ENCODE data around the gene U2SURP.

Gene U2SURP

GRCh38 chr3:143001369-143002082 lies at the start of gene U2SURP:
Gene U2SURP, plus strand, starts transcription at chr3:143001570. Its CDS starts 59 bp downstream, at chr3:143001629.
- DNase-seq = peak; percentile 88 to 90

GRCh38 chr3:142951794-142952193 lies 49.6 kb upstream of the U2SURP start:
- no peak for DNase-seq

- no peak for DNase-seq
Measured at GRCh38 chr3:142952272-142953193, 48.8 kb upstream of the U2SURP start.

- no peak for DNase-seq
Measured at GRCh38 chr3:142953443-142953842, 47.9 kb upstream of the U2SURP start.

GRCh38 chr3:142958707-142959106 lies 42.7 kb upstream of the U2SURP start:
- peak; percentile 17 to 18 for DNase-seq

GRCh38 chr3:142960322-142960850 lies 41.0 kb upstream of the U2SURP start:
- DNase-seq = no peak

GRCh38 chr3:142961539-142961938 lies 39.8 kb upstream of the U2SURP start:
- DNase-seq = no peak

GRCh38 chr3:142962175-142962519 lies 39.2 kb upstream of the U2SURP start:
- DNase-seq = no peak

GRCh38 chr3:142962520-142963233 lies 38.7 kb upstream of the U2SURP start:
- no peak for DNase-seq

GRCh38 chr3:142963234-142963515 lies 38.2 kb upstream of the U2SURP start:
- no peak for DNase-seq

- no peak for DNase-seq
Measured at GRCh38 chr3:142963516-142964448, 37.6 kb upstream of the U2SURP start, which contains the start of gene PAQR9. Gene PAQR9, minus strand, starts transcription at chr3:142963674. Its CDS starts 338 bp downstream, at chr3:142963336.

GRCh38 chr3:142965581-142965980 lies 35.8 kb upstream of the U2SURP start:
- DNase-seq = no peak

GRCh38 chr3:142966808-142967207 lies 34.6 kb upstream of the U2SURP start:
- DNase-seq = no peak

GRCh38 chr3:142968319-142969025 lies 32.9 kb upstream of the U2SURP start:
- DNase-seq = no peak

- DNase-seq = no peak
Measured at GRCh38 chr3:142971431-142971830, 29.9 kb upstream of the U2SURP start.

- DNase-seq = no peak
Measured at GRCh38 chr3:142972092-142972753, 29.1 kb upstream of the U2SURP start.

GRCh38 chr3:142973217-142974009 lies 28.0 kb upstream of the U2SURP start:
- no peak for DNase-seq

- no peak for DNase-seq
Measured at GRCh38 chr3:142975316-142975995, 25.9 kb upstream of the U2SURP start.

Data from activated CD4-positive, alpha-beta T cell treated with anti-CD3 and anti-CD28 coated beads for 4 hours (primary cell).